CD8-positive, alpha-beta memory T cell (primary cell): ENCODE measurements around the gene CNDP1. TPM values are rescaled to one million over a fixed set of nuclear protein-coding genes. Genes with fewer than 3 reads are reported as not detected.

Experiments
- CTCF ChIA-PET: fragments of 350-600 bp; sonication (Branson Sonifier 250); formaldehyde crosslinking; loops from one replicate; lab custom pipeline; 2021; ENCODE audit warnings: antibody characterized with exemption; lab: Charles Lee
- POLR2A ChIA-PET: fragments of 350-600 bp; sonication (Branson Sonifier 250); formaldehyde crosslinking; loops from one replicate; lab custom pipeline; 2021; ENCODE audit warnings: antibody characterized with exemption; lab: Charles Lee
- DNase-seq, 5 donors: peaks; one replicate each; pipeline versions ENCODE4 v3.0.0 to v3.0.0-alpha.2; 2020 to 2022; ENCODE audit warnings: mixed read lengths in 1 of 5
- H3K27ac ChIP-seq: one replicate; pipeline ENCODE4 v1.7.0; 2013; ENCODE audit warnings: low read depth, mild to moderate bottlenecking, low read length, moderate library complexity
- H3K27me3 ChIP-seq: 2 replicates; pipeline ENCODE4 v1.7.0; 2013; ENCODE audit warnings: low read length, mild to moderate bottlenecking; ENCODE audit not compliant: insufficient read depth, poor library complexity, severe bottlenecking
- H3K36me3 ChIP-seq: 2 replicates; pipeline ENCODE4 v1.7.0; 2013; ENCODE audit warnings: mild to moderate bottlenecking, low read length, moderate library complexity; ENCODE audit not compliant: insufficient read depth
- H3K4me1 ChIP-seq: 2 replicates; pipeline ENCODE4 v1.7.0; 2013; ENCODE audit warnings: mild to moderate bottlenecking, low read length, moderate library complexity; ENCODE audit not compliant: insufficient read depth
- H3K4me3 ChIP-seq: 2 replicates; pipeline ENCODE4 v1.7.0; 2013; ENCODE audit warnings: mild to moderate bottlenecking, low read length
- H3K9me3 ChIP-seq: 2 replicates; pipeline ENCODE4 v1.7.0; 2013; ENCODE audit warnings: mild to moderate bottlenecking, low read length
- H3K27ac Mint-ChIP-seq, 8 donors: one replicate each; pipeline ENCODE4 v1.8.0; 2020 to 2021; ENCODE audit warnings: mixed read lengths in 8 of 8, mild to moderate bottlenecking in 6 of 8, inconsistent platforms in 3 of 8, moderate library complexity in 3 of 8
- H3K27me3 Mint-ChIP-seq, 2 donors: one replicate each; pipeline ENCODE4 v1.8.0; 2020 to 2021; ENCODE audit warnings: mixed read lengths in 2 of 2, mild to moderate bottlenecking in 1 of 2, moderate library complexity in 1 of 2
- H3K36me3 Mint-ChIP-seq, 3 donors: one replicate each; pipeline ENCODE4 v1.8.0; 2020 to 2021; ENCODE audit warnings: mixed read lengths in 3 of 3, inconsistent platforms in 1 of 3, mild to moderate bottlenecking in 1 of 3
- H3K4me1 Mint-ChIP-seq, 3 donors: one replicate each; pipeline ENCODE4 v1.8.0; 2020 to 2021; ENCODE audit warnings: mixed read lengths in 3 of 3, inconsistent platforms in 1 of 3, mild to moderate bottlenecking in 1 of 3
- H3K4me3 Mint-ChIP-seq, 7 donors: one replicate each; pipeline ENCODE4 v1.8.0; 2020 to 2021; ENCODE audit warnings: mixed read lengths in 7 of 7, mild to moderate bottlenecking in 6 of 7, moderate library complexity in 4 of 7, inconsistent platforms in 2 of 7
- H3K9me3 Mint-ChIP-seq, 5 donors: one replicate each; pipeline ENCODE4 v1.8.0; 2020 to 2022; ENCODE audit warnings: mixed read lengths in 5 of 5, mild to moderate bottlenecking in 3 of 5, moderate library complexity in 2 of 5, inconsistent platforms in 1 of 5
- polyA plus RNA-seq: library from polyadenylated mRNA; unstranded; fragments of 300-500 nt; fragmentation: Illumina TruSeq; gene quantifications from one replicate; pipeline ENCODE4 v1.2.3, GENCODE V29; 2021
- total RNA-seq, 2 experiments: library from RNA; stranded (reverse); gene quantifications; one replicate each; pipeline ENCODE4 v1.2.3, GENCODE V29; 2021

The CNDP1 gene
- total and polyA plus RNA-seq, 3 experiments from 2014 or later, result 0.09 TPM; not detected in 2

GRCh38 chr18:74532511-74533025, 1.7 kb upstream of the CNDP1 start:
- no peaks in the 10 kb centered on the region for H3K4me1 ChIP-seq
- DNase-seq, result no peak
- ChIA-PET CTCF (no interaction called here), POLR2A (no interaction called here)
- no peaks in the 10 kb centered on the region for H3K36me3 ChIP-seq
- no peak overlapping the region for H3K4me3 ChIP-seq
- Mint-ChIP-seq H3K9me3 (no peaks in the 10 kb centered on the region), H3K36me3 (no peaks in the 10 kb centered on the region), H3K4me3 (no peak overlapping the region), H3K4me1 (peaks cover 0 to 8% (median 8%) of the 10 kb centered on the region in 3 donors), H3K27ac (no peak overlapping the region), H3K27me3 (peaks cover 3 to 10% of the 10 kb centered on the region in 2 donors)
- no peaks in the 10 kb centered on the region for H3K27me3 ChIP-seq
- H3K9me3 ChIP-seq, result no peaks in the 10 kb centered on the region
- H3K27ac ChIP-seq, result no peak overlapping the region

GRCh38 chr18:74533666-74534065, 634 bp upstream of the CNDP1 start:
- Histone ChIP-seq H3K9me3 (no peaks in the 10 kb centered on the region), H3K4me1 (no peaks in the 10 kb centered on the region), H3K4me3 (no peak overlapping the region), H3K36me3 (no peaks in the 10 kb centered on the region), H3K27ac (no peak overlapping the region), H3K27me3 (no peaks in the 10 kb centered on the region)
- H3K4me1 Mint-ChIP-seq, result peaks cover 0 to 8% (median 8%) of the 10 kb centered on the region in 3 donors
- no peaks in the 10 kb centered on the region for H3K36me3 Mint-ChIP-seq
- no peak for DNase-seq
- H3K27ac Mint-ChIP-seq, result peak overlapping the region in 1 of 8 donors; percentile 18
- no peaks in the 10 kb centered on the region for H3K9me3 Mint-ChIP-seq
- no peak overlapping the region for H3K4me3 Mint-ChIP-seq
- ChIA-PET POLR2A (no interaction called here), CTCF (no interaction called here)
- H3K27me3 Mint-ChIP-seq, result peaks cover 3 to 14% of the 10 kb centered on the region in 2 donors

GRCh38 chr18:74534981-74535649, 815 bp downstream of the CNDP1 start:
- no peaks in the 10 kb centered on the region for H3K36me3 ChIP-seq
- H3K9me3 Mint-ChIP-seq, result no peaks in the 10 kb centered on the region
- H3K27ac Mint-ChIP-seq, result no peak overlapping the region
- peaks cover 0 to 8% (median 8%) of the 10 kb centered on the region in 3 donors for H3K4me1 Mint-ChIP-seq
- H3K36me3 Mint-ChIP-seq, result no peaks in the 10 kb centered on the region
- peaks cover 3 to 14% of the 10 kb centered on the region in 2 donors for H3K27me3 Mint-ChIP-seq
- no peak overlapping the region for H3K4me3 ChIP-seq
- CTCF ChIA-PET, result no interaction called here
- no peaks in the 10 kb centered on the region for H3K27me3 ChIP-seq
- H3K9me3 ChIP-seq, result no peaks in the 10 kb centered on the region
- no peak overlapping the region for H3K4me3 Mint-ChIP-seq
- H3K27ac ChIP-seq, result no peak overlapping the region
- POLR2A ChIA-PET, result no interaction called here
- DNase-seq, result no peak
- H3K4me1 ChIP-seq, result no peaks in the 10 kb centered on the region

- Histone ChIP-seq H3K4me1 (no peaks in the 10 kb centered on the region), H3K9me3 (no peaks in the 10 kb centered on the region), H3K4me3 (no peak overlapping the region), H3K27ac (no peak overlapping the region), H3K36me3 (no peaks in the 10 kb centered on the region), H3K27me3 (no peaks in the 10 kb centered on the region)
- peaks cover 3 to 19% of the 10 kb centered on the region in 2 donors for H3K27me3 Mint-ChIP-seq
- H3K27ac Mint-ChIP-seq, result no peak overlapping the region
- H3K4me1 Mint-ChIP-seq, result peaks cover 4 to 15% (median 14%) of the 10 kb centered on the region in 3 donors
- CTCF ChIA-PET, result interaction anchor here (3.5 kb wide), 1 partner anchor 12 kb away, joined by 14 read pairs; no protein-coding TSS in a partner anchor
- POLR2A ChIA-PET, result no interaction called here
- DNase-seq, result no peak
- H3K4me3 Mint-ChIP-seq, result no peak overlapping the region
- no peaks in the 10 kb centered on the region for H3K9me3 Mint-ChIP-seq
- no peaks in the 10 kb centered on the region for H3K36me3 Mint-ChIP-seq
Observed at GRCh38 chr18:74539289-74539688, 5.0 kb downstream of the CNDP1 start.

DNA sequence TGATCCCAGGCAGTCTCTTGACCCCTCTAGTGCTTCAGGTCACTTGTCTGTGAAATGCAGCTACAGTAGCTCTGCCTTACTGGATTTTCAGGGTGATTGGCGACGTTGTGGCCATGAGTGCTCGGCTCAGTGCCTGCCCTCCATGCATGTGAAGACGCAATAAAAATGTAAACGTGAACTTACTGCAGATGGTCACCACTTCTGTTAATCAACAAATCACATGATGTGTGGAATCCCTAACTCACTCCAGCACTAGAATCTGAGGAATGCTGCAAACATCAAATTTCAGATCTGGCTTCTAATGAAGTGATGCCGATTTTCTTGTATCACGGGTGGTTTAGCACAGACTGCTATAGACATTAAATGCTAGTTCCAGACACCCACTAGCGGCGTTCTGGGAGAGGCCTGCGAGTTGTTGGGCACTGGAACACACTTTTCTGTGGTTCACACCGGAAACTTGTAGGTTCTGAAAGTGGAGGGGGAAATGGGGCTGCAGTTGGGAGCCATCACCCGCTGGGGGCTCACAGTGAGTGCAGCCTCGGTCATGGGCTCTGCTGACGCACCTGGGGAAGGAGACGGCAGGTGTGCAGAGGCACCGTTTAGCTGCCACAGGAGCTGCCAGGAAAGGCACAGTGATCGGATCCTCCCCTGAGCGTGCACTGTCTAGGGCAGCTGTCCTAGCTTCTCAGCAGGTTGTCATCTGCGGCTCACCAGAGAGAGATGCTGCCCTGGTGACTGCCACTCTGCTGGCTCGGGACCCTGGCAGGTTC, 6.5 kb downstream of the CNDP1 start:
- CTCF ChIA-PET, result interaction anchor here (3.5 kb wide), 1 partner anchor 11 kb away, joined by 14 read pairs; no protein-coding TSS in a partner anchor
- peak overlapping the region in 6 of 7 donors; percentile 17 to 69 (median 40) for H3K4me3 Mint-ChIP-seq
- peak overlapping the region in 3 of 8 donors; percentile 18 to 75 (median 22) for H3K27ac Mint-ChIP-seq
- POLR2A ChIA-PET, result no interaction called here
- peak in 1 of 5 donors; percentile 15 for DNase-seq
- H3K4me3 ChIP-seq, result no peak overlapping the region
- H3K9me3 Mint-ChIP-seq, result no peaks in the 10 kb centered on the region
- peaks cover 3 to 24% of the 10 kb centered on the region in 2 donors for H3K27me3 Mint-ChIP-seq
- no peaks in the 10 kb centered on the region for H3K36me3 Mint-ChIP-seq
- no peaks in the 10 kb centered on the region for H3K36me3 ChIP-seq
- H3K9me3 ChIP-seq, result no peaks in the 10 kb centered on the region
- H3K27ac ChIP-seq, result no peak overlapping the region
- H3K4me1 Mint-ChIP-seq, result peaks cover 4 to 15% (median 14%) of the 10 kb centered on the region in 3 donors
- no peaks in the 10 kb centered on the region for H3K4me1 ChIP-seq
- H3K27me3 ChIP-seq, result no peaks in the 10 kb centered on the region

GRCh38 chr18:74541703-74542555, 7.6 kb downstream of the CNDP1 start:
- no peak overlapping the region for H3K4me3 Mint-ChIP-seq
- peaks cover 4 to 11% (median 11%) of the 10 kb centered on the region in 3 donors for H3K4me1 Mint-ChIP-seq
- no peak overlapping the region for H3K27ac ChIP-seq
- H3K36me3 ChIP-seq, result no peaks in the 10 kb centered on the region
- H3K9me3 Mint-ChIP-seq, result no peaks in the 10 kb centered on the region
- no peak overlapping the region for H3K27ac Mint-ChIP-seq
- CTCF ChIA-PET, result no interaction called here
- no peaks in the 10 kb centered on the region for H3K4me1 ChIP-seq
- no peaks in the 10 kb centered on the region for H3K9me3 ChIP-seq
- H3K36me3 Mint-ChIP-seq, result no peaks in the 10 kb centered on the region
- no peak overlapping the region for H3K4me3 ChIP-seq
- POLR2A ChIA-PET, result no interaction called here
- no peak for DNase-seq
- peaks cover 3 to 27% of the 10 kb centered on the region in 2 donors for H3K27me3 Mint-ChIP-seq
- H3K27me3 ChIP-seq, result no peaks in the 10 kb centered on the region

DNA sequence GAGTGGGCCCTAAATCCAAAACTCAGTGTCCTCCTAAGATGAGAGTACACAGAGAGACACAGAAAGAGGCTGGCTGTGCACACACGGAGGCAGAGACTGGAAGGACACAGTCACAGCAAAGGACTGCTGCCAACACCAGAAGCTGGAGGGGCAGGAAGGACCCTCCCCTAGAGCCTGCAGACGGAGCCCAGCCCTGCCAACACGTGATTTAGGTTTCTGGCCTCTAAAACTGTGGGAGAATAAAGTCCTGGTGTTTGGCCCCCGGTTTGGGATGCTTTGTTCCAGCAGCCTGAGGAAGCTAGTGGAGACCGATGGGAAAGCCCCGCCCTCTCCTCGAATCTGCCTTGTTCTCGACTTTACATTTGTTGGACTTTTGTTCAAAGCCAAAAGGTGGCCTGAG, 10.6 kb downstream of the CNDP1 start:
- H3K9me3 Mint-ChIP-seq, result peaks cover 0 to 9% (median 3%) of the 10 kb centered on the region in 5 donors
- CTCF ChIA-PET, result no interaction called here
- H3K27me3 Mint-ChIP-seq, result peaks cover 0 to 23% of the 10 kb centered on the region in 2 donors
- H3K27ac Mint-ChIP-seq, result no peak overlapping the region
- no peak overlapping the region for H3K27ac ChIP-seq
- POLR2A ChIA-PET, result no interaction called here
- no peak overlapping the region for H3K4me3 Mint-ChIP-seq
- DNase-seq, result no peak
- no peaks in the 10 kb centered on the region for H3K36me3 Mint-ChIP-seq
- H3K4me3 ChIP-seq, result no peak overlapping the region
- H3K9me3 ChIP-seq, result no peaks in the 10 kb centered on the region
- no peaks in the 10 kb centered on the region for H3K27me3 ChIP-seq
- H3K4me1 ChIP-seq, result no peaks in the 10 kb centered on the region
- no peaks in the 10 kb centered on the region for H3K36me3 ChIP-seq
- peaks cover 4 to 7% (median 6%) of the 10 kb centered on the region in 3 donors for H3K4me1 Mint-ChIP-seq
